GM23338 (cell line): ENCODE measurements around the gene MROH2A.

ENCODE experiments used
- CREB1 ChIP-seq: fragments of 250-450 bp; sonication (Bioruptor Pico); IDR thresholded peaks from 2 replicates; pipeline ENCODE4 v1.5.0; 2020; ENCODE audit warnings: low read depth, mild to moderate bottlenecking, moderate library complexity
- EZH2 ChIP-seq: fragments of 200-600 bp; sonication (generic); IDR thresholded peaks from one replicate; pipeline ENCODE4 v1.8.0; 2017; ENCODE audit warnings: antibody characterized with exemption, mild to moderate bottlenecking, low read depth; ENCODE audit not compliant: unreplicated experiment
- EZH2phosphoT487 ChIP-seq: fragments of 200-600 bp; sonication (generic); IDR thresholded peaks from one replicate; pipeline ENCODE4 v1.8.1; 2018; ENCODE audit warnings: antibody characterized with exemption; ENCODE audit not compliant: unreplicated experiment
- POLR2AphosphoS5 ChIP-seq: IDR thresholded peaks from 2 replicates; pipeline ENCODE4 v1.6.1; 2016; ENCODE audit warnings: antibody characterized with exemption, low read depth
- TF ChIP-seq, protein P1 (sequence below), 2 experiments: fragments of 200-600 bp in 1 of 2; sonication (generic) in 1 of 2; conservative IDR thresholded peaks; 2 replicates each; pipeline versions ENCODE4 v1.5.1 to v1.6.1; 2016 to 2017; ENCODE audit warnings: antibody characterized with exemption in 2 of 2, low read depth in 2 of 2, mild to moderate bottlenecking in 2 of 2, moderate library complexity in 1 of 2
- TF ChIP-seq, protein P2 (sequence below): IDR thresholded peaks from one replicate; pipeline ENCODE4 v1.6.1; 2018; ENCODE audit warnings: antibody characterized with exemption; ENCODE audit not compliant: unreplicated experiment
- TF ChIP-seq, protein P3 (sequence below): fragments of 250-450 bp; sonication (Bioruptor Pico); IDR thresholded peaks from 2 replicates; pipeline ENCODE4 v1.5.0; 2020; ENCODE audit warnings: mild to moderate bottlenecking, moderate library complexity

GRCh38 chr2:233838251-233838650, 60.1 kb downstream of the MROH2A start:
- TF ChIP-seq POLR2AphosphoS5 (no peak), EZH2 (no peak), CREB1 (no peak), EZH2phosphoT487 (no peak)
- TF ChIP-seq, protein P1, sequence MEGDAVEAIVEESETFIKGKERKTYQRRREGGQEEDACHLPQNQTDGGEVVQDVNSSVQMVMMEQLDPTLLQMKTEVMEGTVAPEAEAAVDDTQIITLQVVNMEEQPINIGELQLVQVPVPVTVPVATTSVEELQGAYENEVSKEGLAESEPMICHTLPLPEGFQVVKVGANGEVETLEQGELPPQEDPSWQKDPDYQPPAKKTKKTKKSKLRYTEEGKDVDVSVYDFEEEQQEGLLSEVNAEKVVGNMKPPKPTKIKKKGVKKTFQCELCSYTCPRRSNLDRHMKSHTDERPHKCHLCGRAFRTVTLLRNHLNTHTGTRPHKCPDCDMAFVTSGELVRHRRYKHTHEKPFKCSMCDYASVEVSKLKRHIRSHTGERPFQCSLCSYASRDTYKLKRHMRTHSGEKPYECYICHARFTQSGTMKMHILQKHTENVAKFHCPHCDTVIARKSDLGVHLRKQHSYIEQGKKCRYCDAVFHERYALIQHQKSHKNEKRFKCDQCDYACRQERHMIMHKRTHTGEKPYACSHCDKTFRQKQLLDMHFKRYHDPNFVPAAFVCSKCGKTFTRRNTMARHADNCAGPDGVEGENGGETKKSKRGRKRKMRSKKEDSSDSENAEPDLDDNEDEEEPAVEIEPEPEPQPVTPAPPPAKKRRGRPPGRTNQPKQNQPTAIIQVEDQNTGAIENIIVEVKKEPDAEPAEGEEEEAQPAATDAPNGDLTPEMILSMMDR (conservative IDR thresholded peaks at IDR 0.05; ENCODE audit: low read depth in 2 of 2), result no peak
- TF ChIP-seq, protein P2, sequence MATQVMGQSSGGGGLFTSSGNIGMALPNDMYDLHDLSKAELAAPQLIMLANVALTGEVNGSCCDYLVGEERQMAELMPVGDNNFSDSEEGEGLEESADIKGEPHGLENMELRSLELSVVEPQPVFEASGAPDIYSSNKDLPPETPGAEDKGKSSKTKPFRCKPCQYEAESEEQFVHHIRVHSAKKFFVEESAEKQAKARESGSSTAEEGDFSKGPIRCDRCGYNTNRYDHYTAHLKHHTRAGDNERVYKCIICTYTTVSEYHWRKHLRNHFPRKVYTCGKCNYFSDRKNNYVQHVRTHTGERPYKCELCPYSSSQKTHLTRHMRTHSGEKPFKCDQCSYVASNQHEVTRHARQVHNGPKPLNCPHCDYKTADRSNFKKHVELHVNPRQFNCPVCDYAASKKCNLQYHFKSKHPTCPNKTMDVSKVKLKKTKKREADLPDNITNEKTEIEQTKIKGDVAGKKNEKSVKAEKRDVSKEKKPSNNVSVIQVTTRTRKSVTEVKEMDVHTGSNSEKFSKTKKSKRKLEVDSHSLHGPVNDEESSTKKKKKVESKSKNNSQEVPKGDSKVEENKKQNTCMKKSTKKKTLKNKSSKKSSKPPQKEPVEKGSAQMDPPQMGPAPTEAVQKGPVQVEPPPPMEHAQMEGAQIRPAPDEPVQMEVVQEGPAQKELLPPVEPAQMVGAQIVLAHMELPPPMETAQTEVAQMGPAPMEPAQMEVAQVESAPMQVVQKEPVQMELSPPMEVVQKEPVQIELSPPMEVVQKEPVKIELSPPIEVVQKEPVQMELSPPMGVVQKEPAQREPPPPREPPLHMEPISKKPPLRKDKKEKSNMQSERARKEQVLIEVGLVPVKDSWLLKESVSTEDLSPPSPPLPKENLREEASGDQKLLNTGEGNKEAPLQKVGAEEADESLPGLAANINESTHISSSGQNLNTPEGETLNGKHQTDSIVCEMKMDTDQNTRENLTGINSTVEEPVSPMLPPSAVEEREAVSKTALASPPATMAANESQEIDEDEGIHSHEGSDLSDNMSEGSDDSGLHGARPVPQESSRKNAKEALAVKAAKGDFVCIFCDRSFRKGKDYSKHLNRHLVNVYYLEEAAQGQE, result no peak
- TF ChIP-seq, protein P3, sequence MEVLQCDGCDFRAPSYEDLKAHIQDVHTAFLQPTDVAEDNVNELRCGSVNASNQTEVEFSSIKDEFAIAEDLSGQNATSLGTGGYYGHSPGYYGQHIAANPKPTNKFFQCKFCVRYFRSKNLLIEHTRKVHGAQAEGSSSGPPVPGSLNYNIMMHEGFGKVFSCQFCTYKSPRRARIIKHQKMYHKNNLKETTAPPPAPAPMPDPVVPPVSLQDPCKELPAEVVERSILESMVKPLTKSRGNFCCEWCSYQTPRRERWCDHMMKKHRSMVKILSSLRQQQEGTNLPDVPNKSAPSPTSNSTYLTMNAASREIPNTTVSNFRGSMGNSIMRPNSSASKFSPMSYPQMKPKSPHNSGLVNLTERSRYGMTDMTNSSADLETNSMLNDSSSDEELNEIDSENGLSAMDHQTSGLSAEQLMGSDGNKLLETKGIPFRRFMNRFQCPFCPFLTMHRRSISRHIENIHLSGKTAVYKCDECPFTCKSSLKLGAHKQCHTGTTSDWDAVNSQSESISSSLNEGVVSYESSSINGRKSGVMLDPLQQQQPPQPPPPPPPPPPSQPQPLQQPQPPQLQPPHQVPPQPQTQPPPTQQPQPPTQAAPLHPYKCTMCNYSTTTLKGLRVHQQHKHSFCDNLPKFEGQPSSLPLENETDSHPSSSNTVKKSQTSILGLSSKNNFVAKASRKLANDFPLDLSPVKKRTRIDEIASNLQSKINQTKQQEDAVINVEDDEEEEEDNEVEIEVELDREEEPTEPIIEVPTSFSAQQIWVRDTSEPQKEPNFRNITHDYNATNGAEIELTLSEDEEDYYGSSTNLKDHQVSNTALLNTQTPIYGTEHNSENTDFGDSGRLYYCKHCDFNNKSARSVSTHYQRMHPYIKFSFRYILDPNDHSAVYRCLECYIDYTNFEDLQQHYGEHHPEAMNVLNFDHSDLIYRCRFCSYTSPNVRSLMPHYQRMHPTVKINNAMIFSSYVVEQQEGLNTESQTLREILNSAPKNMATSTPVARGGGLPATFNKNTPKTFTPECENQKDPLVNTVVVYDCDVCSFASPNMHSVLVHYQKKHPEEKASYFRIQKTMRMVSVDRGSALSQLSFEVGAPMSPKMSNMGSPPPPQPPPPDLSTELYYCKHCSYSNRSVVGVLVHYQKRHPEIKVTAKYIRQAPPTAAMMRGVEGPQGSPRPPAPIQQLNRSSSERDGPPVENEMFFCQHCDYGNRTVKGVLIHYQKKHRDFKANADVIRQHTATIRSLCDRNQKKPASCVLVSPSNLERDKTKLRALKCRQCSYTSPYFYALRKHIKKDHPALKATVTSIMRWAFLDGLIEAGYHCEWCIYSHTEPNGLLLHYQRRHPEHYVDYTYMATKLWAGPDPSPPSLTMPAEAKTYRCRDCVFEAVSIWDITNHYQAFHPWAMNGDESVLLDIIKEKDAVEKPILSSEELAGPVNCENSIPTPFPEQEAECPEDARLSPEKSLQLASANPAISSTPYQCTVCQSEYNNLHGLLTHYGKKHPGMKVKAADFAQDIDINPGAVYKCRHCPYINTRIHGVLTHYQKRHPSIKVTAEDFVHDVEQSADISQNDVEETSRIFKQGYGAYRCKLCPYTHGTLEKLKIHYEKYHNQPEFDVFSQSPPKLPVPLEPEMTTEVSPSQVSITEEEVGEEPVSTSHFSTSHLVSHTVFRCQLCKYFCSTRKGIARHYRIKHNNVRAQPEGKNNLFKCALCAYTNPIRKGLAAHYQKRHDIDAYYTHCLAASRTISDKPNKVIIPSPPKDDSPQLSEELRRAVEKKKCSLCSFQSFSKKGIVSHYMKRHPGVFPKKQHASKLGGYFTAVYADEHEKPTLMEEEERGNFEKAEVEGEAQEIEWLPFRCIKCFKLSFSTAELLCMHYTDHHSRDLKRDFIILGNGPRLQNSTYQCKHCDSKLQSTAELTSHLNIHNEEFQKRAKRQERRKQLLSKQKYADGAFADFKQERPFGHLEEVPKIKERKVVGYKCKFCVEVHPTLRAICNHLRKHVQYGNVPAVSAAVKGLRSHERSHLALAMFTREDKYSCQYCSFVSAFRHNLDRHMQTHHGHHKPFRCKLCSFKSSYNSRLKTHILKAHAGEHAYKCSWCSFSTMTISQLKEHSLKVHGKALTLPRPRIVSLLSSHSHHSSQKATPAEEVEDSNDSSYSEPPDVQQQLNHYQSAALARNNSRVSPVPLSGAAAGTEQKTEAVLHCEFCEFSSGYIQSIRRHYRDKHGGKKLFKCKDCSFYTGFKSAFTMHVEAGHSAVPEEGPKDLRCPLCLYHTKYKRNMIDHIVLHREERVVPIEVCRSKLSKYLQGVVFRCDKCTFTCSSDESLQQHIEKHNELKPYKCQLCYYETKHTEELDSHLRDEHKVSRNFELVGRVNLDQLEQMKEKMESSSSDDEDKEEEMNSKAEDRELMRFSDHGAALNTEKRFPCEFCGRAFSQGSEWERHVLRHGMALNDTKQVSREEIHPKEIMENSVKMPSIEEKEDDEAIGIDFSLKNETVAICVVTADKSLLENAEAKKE (CRISPR knock-in tag), result no peak
